BLaER1 treated with 17β-estradiol and CSF1 and Interleukin-3, amounts not matched to agents 10 nM and 100 nM (cell line): ENCODE data around the gene DCTD.

ENCODE experiments used
- H3K27ac ChIP-seq, 11 experiments: shearing (Covaris generic); formaldehyde crosslinking; 2 replicates each; pipeline ENCODE4 v1.8.1; 2022
- H3K27me3 ChIP-seq, 11 experiments: shearing (Covaris generic); formaldehyde crosslinking; 2 replicates each; pipeline ENCODE4 v1.8.1; 2022
- H3K36me3 ChIP-seq, 11 experiments: shearing (Covaris generic); formaldehyde crosslinking; 2 replicates each; pipeline ENCODE4 v1.8.1; 2022
- H3K4me1 ChIP-seq, 10 experiments: shearing (Covaris generic); formaldehyde crosslinking; 2 replicates each; pipeline ENCODE4 v1.8.1; 2022
- H3K4me2 ChIP-seq, 11 experiments: shearing (Covaris generic); formaldehyde crosslinking; 2 replicates each; pipeline ENCODE4 v1.8.1; 2022
- H3K4me3 ChIP-seq, 10 experiments: shearing (Covaris generic); formaldehyde crosslinking; 2 replicates each; pipeline ENCODE4 v1.8.1; 2022
- H3K9ac ChIP-seq, 11 experiments: shearing (Covaris generic); formaldehyde crosslinking; 2 replicates each; pipeline ENCODE4 v1.8.1; 2022
- H3K9me3 ChIP-seq, 11 experiments: shearing (Covaris generic); formaldehyde crosslinking; replicated peaks in 1 of 11; 2 replicates each; pipeline ENCODE4 v1.8.1; 2022
- H4K20me1 ChIP-seq, 11 experiments: shearing (Covaris generic); formaldehyde crosslinking; 2 replicates each; pipeline ENCODE4 v1.8.1; 2022
- Cebpa-rat ChIP-seq, 11 experiments: shearing (Covaris generic); IDR thresholded peaks; 2 replicates each; pipeline ENCODE4 v1.8.1; 2022

The DCTD gene

DNA sequence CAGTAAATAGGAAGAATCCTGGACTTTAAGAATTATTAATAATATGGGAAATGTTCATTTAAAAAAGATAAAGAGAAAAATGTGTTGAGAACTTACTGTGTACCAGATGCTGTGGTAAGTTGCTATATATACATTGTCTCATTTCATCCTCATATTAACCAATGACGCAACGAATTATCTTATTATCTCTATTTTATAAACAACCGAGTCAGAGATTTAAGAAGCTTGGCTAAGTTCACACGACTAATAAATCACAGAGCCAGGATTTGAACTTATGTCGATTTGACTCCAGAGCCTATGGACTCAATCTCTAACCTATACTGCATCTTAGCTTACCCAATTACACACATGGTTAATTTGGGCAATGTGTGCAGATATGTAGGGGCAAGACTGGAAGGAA is 15.5 kb upstream of the DCTD start:
- Histone ChIP-seq H4K20me1 (no peaks in the 10 kb centered on the region), H3K9me3 (no peaks in the 10 kb centered on the region), H3K4me3 (no peak overlapping the region), H3K4me1 (no peaks in the 10 kb centered on the region), H3K27ac (no peak overlapping the region), H3K27me3 (no peaks in the 10 kb centered on the region), H3K36me3 (no peaks in the 10 kb centered on the region), H3K9ac (no peak overlapping the region), H3K4me2 (no peak overlapping the region)
- no peak for TF ChIP-seq Cebpa-rat (IDR thresholded peaks at IDR 0.05)

DNA sequence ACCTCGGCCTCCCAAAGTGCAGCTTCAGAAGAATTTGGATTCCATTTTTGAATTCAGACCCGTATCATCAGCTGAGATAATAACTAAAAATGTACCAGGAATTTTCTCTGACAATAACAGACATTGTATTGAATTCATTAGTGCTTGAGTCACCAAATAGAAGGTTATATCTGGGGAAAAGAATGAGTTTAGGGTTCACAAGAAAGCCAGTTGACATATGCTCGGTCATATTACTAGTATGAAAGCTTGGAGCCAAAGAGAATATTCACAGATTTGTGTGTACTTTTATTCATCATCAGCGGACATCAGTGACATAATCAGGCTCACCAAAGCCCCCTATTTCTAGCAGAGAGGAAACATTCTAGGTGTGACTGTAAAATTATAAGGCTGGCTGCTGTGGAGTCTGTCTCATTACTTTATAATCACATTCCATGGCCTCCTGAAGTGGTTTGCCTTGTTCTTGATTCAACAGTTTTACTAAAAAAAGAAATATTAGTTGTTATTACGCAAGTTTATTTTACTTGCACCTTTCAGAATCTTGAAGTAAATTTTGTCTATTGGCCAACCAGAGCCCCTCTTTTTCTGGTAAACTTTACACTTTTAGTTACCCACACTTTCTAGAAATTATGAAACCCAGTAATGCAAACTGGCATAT is 14.6 kb upstream of the DCTD start:
- Histone ChIP-seq H4K20me1 (no peaks in the 10 kb centered on the region), H3K36me3 (no peaks in the 10 kb centered on the region), H3K4me3 (no peak overlapping the region), H3K27me3 (no peaks in the 10 kb centered on the region), H3K27ac (no peak overlapping the region), H3K9ac (no peak overlapping the region), H3K4me2 (no peak overlapping the region), H3K4me1 (no peaks in the 10 kb centered on the region), H3K9me3 (no peaks in the 10 kb centered on the region)
- peak in 1 of 11 experiments; percentile 29; a peak in 1 of 22 replicates for TF ChIP-seq Cebpa-rat (IDR thresholded peaks at IDR 0.05)

DNA sequence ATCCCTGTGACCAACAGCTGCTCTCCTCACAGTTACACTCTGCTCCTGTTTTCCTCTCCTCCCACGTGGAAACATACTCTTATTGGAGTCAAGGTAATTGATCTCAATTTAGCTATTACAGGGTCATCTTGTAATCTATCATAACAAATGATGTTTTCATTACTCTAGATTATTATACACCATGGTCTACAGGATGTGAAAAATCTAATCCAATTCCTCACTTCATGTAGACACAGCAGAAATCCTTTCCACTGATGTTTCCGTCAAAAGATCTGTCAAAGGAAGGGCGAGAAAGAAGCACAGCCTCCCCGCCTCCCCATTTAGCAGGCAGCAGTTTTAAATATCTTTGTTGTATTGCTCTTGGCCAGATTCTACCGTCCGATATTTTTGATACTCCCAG is 13.7 kb upstream of the DCTD start:
- Histone ChIP-seq H3K36me3 (no peaks in the 10 kb centered on the region), H4K20me1 (no peaks in the 10 kb centered on the region), H3K27ac (no peak overlapping the region), H3K9ac (no peak overlapping the region), H3K4me2 (no peak overlapping the region), H3K4me3 (no peak overlapping the region), H3K9me3 (no peaks in the 10 kb centered on the region), H3K27me3 (no peaks in the 10 kb centered on the region), H3K4me1 (no peaks in the 10 kb centered on the region)
- TF ChIP-seq Cebpa-rat (IDR thresholded peaks at IDR 0.05) = no peak

GRCh38 chr4:182929296-182929695 is 12.1 kb upstream of the DCTD start:
- Histone ChIP-seq H3K9ac (no peak overlapping the region), H3K4me1 (no peaks in the 10 kb centered on the region), H4K20me1 (no peaks in the 10 kb centered on the region), H3K36me3 (no peaks in the 10 kb centered on the region), H3K27ac (no peak overlapping the region), H3K4me2 (no peak overlapping the region), H3K4me3 (no peak overlapping the region), H3K27me3 (no peaks in the 10 kb centered on the region), H3K9me3 (no peaks in the 10 kb centered on the region)
- TF ChIP-seq Cebpa-rat (IDR thresholded peaks at IDR 0.05) = no peak

DNA sequence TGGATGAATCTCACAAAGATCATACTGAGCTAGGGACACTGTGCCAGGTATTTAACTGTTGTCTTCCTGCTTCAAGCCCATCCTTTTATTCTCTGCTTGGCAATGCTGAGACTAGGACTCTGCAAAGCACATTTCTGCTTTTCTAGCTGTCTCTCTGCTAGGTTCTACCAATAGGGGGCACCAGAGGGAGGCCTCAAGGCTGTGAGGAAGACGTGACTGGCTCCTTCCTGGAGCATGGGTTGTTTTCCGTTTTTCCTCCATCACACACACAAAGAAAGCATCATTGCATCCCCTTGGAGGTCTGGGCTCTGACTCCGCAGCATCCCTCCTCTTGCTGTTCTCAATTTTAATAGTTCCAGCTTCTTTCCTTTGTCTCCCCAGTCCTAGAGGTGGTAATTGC is 10.9 kb upstream of the DCTD start:
- Histone ChIP-seq H3K9me3 (no peaks in the 10 kb centered on the region), H3K4me2 (no peak overlapping the region), H3K27me3 (no peaks in the 10 kb centered on the region), H3K27ac (no peak overlapping the region), H3K4me3 (no peak overlapping the region), H3K36me3 (no peaks in the 10 kb centered on the region), H3K4me1 (no peaks in the 10 kb centered on the region), H3K9ac (no peak overlapping the region), H4K20me1 (no peaks in the 10 kb centered on the region)
- no peak for TF ChIP-seq Cebpa-rat (IDR thresholded peaks at IDR 0.05)

- H3K4me1 ChIP-seq = no peaks in the 10 kb centered on the region
- no peak overlapping the region for H3K9ac ChIP-seq
- H3K27ac ChIP-seq = no peak overlapping the region
- no peak for TF ChIP-seq Cebpa-rat (IDR thresholded peaks at IDR 0.05)
- H3K27me3 ChIP-seq = no peaks in the 10 kb centered on the region
- H3K4me2 ChIP-seq = no peak overlapping the region
- H4K20me1 ChIP-seq = no peaks in the 10 kb centered on the region
- no peak overlapping the region for H3K4me3 ChIP-seq
- no peaks in the 10 kb centered on the region for H3K9me3 ChIP-seq
- no peaks in the 10 kb centered on the region for H3K36me3 ChIP-seq
Measured at GRCh38 chr4:182927505-182927904, 10.3 kb upstream of the DCTD start.

GRCh38 chr4:182925855-182926254 is 8.7 kb upstream of the DCTD start:
- Histone ChIP-seq H3K4me2 (no peak overlapping the region), H3K27ac (no peak overlapping the region), H3K36me3 (no peaks in the 10 kb centered on the region), H3K27me3 (no peaks in the 10 kb centered on the region), H3K9me3 (no peaks in the 10 kb centered on the region), H4K20me1 (no peaks in the 10 kb centered on the region), H3K4me1 (no peaks in the 10 kb centered on the region), H3K4me3 (no peak overlapping the region), H3K9ac (no peak overlapping the region; a peak in 1 of 22 replicates)
- TF ChIP-seq Cebpa-rat (IDR thresholded peaks at IDR 0.05) = no peak

DNA sequence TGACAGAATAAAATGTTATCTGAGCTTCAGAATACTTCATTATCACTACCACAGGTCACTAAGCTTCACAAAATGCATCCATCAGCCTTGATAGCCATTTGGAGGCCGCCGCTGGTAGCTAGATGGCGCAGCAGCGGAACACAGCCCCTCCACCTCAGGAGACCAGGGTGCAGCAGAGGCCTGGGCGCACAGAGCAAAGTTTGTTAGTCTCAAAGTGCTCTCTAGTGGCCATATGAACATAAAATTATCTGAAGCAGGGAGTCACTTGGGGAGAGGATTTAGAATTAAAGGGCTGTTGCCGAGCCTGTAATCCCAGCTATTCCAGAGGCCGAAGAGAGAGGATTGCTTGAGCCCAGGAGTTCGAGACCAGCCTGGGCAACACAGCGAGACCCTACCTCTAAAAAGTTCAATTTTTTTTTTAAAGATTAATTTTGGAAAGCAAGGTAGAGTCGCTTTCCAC is 8.1 kb upstream of the DCTD start:
- H3K27ac ChIP-seq = no peak overlapping the region
- H3K4me2 ChIP-seq = no peak overlapping the region
- no peaks in the 10 kb centered on the region for H3K4me1 ChIP-seq
- H4K20me1 ChIP-seq = no peaks in the 10 kb centered on the region
- no peak for TF ChIP-seq Cebpa-rat (IDR thresholded peaks at IDR 0.05)
- H3K36me3 ChIP-seq = no peaks in the 10 kb centered on the region
- H3K9ac ChIP-seq = no peak overlapping the region
- H3K27me3 ChIP-seq = no peaks in the 10 kb centered on the region
- H3K4me3 ChIP-seq = no peak overlapping the region
- H3K9me3 ChIP-seq = no peaks in the 10 kb centered on the region

- H3K27me3 ChIP-seq = no peaks in the 10 kb centered on the region
- peaks cover 2 to 4% (median 2%) of the 10 kb centered on the region in 10 experiments for H3K4me1 ChIP-seq
- no peak overlapping the region for H3K4me2 ChIP-seq
- no peaks in the 10 kb centered on the region for H3K9me3 ChIP-seq
- H3K36me3 ChIP-seq = no peaks in the 10 kb centered on the region
- no peak overlapping the region for H3K4me3 ChIP-seq
- H3K27ac ChIP-seq = no peak overlapping the region
- no peaks in the 10 kb centered on the region for H4K20me1 ChIP-seq
- TF ChIP-seq Cebpa-rat (IDR thresholded peaks at IDR 0.05) = no peak
- no peak overlapping the region; a peak in 1 of 22 replicates for H3K9ac ChIP-seq
Measured at GRCh38 chr4:182924497-182924896, 7.3 kb upstream of the DCTD start.

DNA sequence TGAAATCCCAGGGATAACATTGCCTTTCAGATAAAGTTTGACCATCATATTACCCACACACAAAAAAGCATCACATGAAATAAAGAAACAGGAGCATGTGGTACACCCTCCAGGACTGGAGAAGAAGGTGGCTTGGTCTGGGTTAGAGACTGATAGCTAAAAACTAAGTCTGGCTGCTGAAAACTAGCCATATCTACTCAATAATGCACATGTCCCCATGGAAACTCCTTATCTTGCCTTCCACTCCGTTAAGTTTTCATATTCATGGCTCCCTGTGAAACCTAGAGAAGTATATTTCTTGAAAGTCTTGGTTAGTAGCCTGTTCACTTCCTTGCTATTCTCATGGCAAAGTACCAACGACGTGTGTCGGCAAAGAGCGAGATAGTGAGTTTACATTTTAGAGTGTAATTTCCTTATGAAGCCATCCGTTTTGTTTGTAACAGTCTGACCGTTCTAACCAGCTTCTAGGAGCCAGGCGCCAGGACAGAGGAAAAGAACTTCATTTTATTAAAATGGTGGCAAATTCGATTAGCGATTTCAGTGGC is 6.7 kb upstream of the DCTD start:
- H3K4me2 ChIP-seq = no peak overlapping the region
- H3K9me3 ChIP-seq = no peaks in the 10 kb centered on the region
- TF ChIP-seq Cebpa-rat (IDR thresholded peaks at IDR 0.05) = no peak
- no peak overlapping the region for H3K4me3 ChIP-seq
- H3K9ac ChIP-seq = no peak overlapping the region
- H4K20me1 ChIP-seq = no peaks in the 10 kb centered on the region
- H3K36me3 ChIP-seq = no peaks in the 10 kb centered on the region
- H3K27me3 ChIP-seq = no peaks in the 10 kb centered on the region
- H3K27ac ChIP-seq = no peak overlapping the region
- peaks cover 8 to 11% (median 9%) of the 10 kb centered on the region in 10 experiments for H3K4me1 ChIP-seq
